GM19240 (cell line): ENCODE data around the gene SLC24A3.
"Not testable (repeated sequence)": the region's sequence is repeated elsewhere in the genome, so short reads cannot be mapped to it uniquely, and the experiment has no call there.

ENCODE experiments used
- DNase-seq: peaks from one replicate; pipeline ENCODE4 v3.0.0; 2011; ENCODE audit warnings: low spot score; ENCODE audit not compliant: insufficient read length

Gene SLC24A3

GRCh38 chr20:19668418-19668817, 456.0 kb downstream of the SLC24A3 start:
- DNase-seq, result no peak

GRCh38 chr20:19670829-19671228, 458.4 kb downstream of the SLC24A3 start:
- DNase-seq, result no peak

- no peak for DNase-seq
Measured at GRCh38 chr20:19671374-19671773, 458.9 kb downstream of the SLC24A3 start.

- no peak for DNase-seq
Measured at GRCh38 chr20:19672498-19672897, 460.1 kb downstream of the SLC24A3 start.

- DNase-seq, result no peak
Measured at GRCh38 chr20:19673575-19673974, 461.1 kb downstream of the SLC24A3 start.

GRCh38 chr20:19676202-19676601, 463.8 kb downstream of the SLC24A3 start:
- no peak for DNase-seq

GRCh38 chr20:19677336-19677735, 464.9 kb downstream of the SLC24A3 start:
- DNase-seq, result no peak

- DNase-seq, result not testable (repeated sequence)
Measured at GRCh38 chr20:19678591-19678990, 466.1 kb downstream of the SLC24A3 start.

GRCh38 chr20:19679900-19680495, 467.6 kb downstream of the SLC24A3 start:
- no peak for DNase-seq

- no peak for DNase-seq
Measured at GRCh38 chr20:19682249-19682648, 469.8 kb downstream of the SLC24A3 start.

- DNase-seq, result no peak
Measured at GRCh38 chr20:19683188-19683587, 470.7 kb downstream of the SLC24A3 start.

GRCh38 chr20:19683822-19684221, 471.4 kb downstream of the SLC24A3 start:
- no peak for DNase-seq

- DNase-seq, result no peak
Measured at GRCh38 chr20:19688031-19688806, 475.8 kb downstream of the SLC24A3 start.

- no peak for DNase-seq
Measured at GRCh38 chr20:19690462-19690861, 478.0 kb downstream of the SLC24A3 start.

GRCh38 chr20:19691125-19691524, 478.7 kb downstream of the SLC24A3 start:
- DNase-seq, result no peak

- DNase-seq, result no peak
Measured at GRCh38 chr20:19692100-19692499, 479.7 kb downstream of the SLC24A3 start.

- peak; percentile 30 for DNase-seq
Measured at GRCh38 chr20:19692685-19693119, 480.3 kb downstream of the SLC24A3 start.

- DNase-seq, result no peak
Measured at GRCh38 chr20:19693508-19693907, 481.1 kb downstream of the SLC24A3 start.

- DNase-seq, result no peak
Measured at GRCh38 chr20:19695081-19695480, 482.6 kb downstream of the SLC24A3 start.

GRCh38 chr20:19696620-19697019, 484.2 kb downstream of the SLC24A3 start:
- DNase-seq, result no peak

GRCh38 chr20:19697415-19697814, 485.0 kb downstream of the SLC24A3 start:
- DNase-seq, result no peak

- no peak for DNase-seq
Measured at GRCh38 chr20:19699180-19699971, 486.9 kb downstream of the SLC24A3 start.
